Activated CD4-positive, alpha-beta T cell treated with anti-CD3 and anti-CD28 coated beads, Interleukin-2, amount 50 U/mL, for 48 hours (primary cell): Measurements from ENCODE around the gene ZNF330.
"Not testable (repeated sequence)": the region's sequence is repeated elsewhere in the genome, so short reads cannot be mapped to it uniquely, and the experiment has no call there.

Experiments
- DNase-seq, 2 experiments: peaks; one replicate each; pipeline ENCODE4 v3.0.0-alpha.2; 2020

The ZNF330 gene

DNA sequence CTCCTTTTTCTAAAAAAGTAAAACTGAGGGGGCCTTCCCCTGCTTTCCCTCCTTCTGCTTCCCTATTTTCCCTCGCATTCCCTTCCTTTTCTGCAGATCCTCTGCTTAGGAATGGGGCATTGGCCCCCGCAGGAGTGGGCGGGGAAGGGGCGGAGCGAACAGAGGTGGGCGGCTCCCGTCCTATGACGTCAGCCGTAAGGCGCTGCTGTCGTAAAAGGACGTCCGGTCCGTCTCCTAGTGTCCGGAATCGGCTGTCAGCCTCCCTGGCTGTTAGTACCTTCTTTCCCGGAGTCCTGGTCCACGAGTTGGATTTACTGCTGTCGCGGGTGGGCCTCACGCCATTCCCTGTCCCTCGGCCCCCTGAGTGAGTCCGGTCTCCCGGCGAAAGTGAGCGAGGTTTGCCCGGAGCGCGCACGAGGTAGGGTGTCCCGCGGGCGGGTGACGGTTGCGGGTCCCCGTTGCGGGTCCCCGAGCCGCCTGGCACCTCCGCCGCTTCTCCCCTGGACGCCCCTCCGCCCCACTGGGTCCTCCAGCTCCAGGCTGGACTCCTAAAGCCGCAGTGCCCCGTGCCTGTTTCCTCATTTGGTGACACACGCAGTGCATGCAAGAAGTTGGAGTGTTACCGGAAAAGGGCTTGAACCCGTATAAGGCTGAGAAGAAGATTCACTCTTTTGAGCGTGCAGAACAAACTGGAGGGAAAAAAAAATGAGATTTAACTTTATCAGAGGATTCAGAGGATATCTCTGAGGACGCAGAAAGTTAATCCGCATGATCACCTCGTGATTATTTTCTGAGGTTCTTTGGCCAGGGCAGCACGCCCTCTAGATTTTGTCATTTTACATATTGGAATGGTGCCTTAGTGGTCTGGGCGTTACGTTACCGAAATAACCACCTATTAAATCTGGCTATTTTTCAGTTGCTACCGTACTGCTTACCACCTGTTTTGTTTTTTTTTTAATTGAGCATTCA lies at the start of gene ZNF330:
ZNF330 (plus strand) TSS at position 205 of the 969 bp plus-strand sequence. CDS start 1,477 bp downstream, outside the sequence.
- peak; percentile 90 to 91 for DNase-seq

DNA sequence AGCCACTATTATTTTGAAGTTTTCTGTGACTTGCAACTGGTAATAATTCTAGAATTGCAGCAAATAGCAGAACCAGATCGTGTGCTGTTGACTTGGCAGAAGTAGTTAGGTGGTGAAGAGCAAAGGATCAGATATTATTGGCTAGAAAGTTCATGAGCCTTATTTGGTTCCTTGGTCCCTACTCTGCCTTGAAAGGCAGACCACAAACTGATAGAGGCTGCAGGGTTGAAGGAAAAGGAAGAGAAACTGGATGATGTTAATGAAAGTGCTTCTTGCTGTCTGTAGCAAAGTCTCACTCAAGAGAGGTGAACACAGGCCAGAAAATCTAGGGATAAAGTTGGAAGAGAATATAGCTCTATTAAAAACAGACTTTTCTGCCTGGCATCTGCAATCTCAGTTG lies 46.2 kb upstream of the ZNF330 start:
- DNase-seq, result no peak

DNA sequence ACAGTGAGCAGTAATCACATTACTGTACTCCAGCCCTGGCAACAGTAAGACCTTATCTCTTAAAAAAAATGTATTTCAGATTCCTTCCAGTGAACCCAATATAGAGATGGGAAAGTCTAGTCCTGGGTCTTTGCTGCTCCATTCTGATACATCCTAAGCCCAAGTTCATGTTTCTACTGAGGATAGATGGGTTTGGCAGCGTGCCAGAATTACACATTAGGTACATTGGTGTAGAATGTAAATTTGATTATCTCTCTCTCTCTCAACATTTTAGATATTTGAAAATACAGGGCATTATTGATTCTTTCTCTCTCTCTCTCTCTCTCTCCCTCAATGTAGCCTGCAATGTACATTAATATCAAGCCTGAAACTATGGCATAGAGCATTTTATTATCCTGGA lies 43.5 kb upstream of the ZNF330 start:
- DNase-seq, result no peak

DNA sequence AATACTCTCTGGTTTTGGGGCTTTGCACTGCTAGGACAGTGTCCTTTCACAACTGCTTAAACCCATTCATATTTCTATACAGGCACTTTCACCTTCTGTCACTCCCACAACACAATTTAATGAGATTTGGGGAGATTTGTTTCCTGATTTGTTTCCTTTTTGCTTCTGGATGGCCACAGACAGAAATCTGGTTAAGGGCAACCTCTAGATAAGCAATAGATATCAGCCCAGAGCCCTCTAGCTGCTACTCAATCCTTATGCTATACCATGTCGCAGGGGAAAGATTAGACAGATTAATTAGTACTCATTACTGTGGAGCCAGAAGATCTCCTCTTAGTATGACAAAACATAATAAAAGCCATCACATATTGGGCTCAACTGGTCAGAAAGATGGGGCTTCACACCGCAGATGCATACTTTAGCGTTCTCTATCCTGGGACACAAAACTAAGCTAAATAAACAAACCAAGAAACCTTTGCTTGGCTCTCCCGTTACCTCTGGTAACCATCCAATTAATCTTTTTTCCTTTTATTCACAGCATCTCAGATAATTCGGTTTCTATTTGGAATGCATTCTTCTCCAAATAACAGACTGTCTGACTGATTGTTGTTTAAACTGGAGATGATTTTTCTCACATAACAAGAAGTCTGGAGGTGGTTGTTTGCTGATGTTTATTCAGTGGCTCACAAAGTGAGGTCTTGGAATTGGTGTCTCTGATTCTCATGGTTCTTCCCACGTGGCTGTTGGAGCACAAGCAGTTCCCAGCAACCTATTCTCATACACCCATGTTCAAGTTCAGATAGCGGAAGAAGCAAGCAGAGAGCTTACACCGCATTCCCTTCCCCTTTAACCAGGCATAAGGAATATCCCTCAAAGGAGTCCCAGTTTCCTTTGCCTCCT lies 41.0 kb upstream of the ZNF330 start:
- DNase-seq, result no peak

DNA sequence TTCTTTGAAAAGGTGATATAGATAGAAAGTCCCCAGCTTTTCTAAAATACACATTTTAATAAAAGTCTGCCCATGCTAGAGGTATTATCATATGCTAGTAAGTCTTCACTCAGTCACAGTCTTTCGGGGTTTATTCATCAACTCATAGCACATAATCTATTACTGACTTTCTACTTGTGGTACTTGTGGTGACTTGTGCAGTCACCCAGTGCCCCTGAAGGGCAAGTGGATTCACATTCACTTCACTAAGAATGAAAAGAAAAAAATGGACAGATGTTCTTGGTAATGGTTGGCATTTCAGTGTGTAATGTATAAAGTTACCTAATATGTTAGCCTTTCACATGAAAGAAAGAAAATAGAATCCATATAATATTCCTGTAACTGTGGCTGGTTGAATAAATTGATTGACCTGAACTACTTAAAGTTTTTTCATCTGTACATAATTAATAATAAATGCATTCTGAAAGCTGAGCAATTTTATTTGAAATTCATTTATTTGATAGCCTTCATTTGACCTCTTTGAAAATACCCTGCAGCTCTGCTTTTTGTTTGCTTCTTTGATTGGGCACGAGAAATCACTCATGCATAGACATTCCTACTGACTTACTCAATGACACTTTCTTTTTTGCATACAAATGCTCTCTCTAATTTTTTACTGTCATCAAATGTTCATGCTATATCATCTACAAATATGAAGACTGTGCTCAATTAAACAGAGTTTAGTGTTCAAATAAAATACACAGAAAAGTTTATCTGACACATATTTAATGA lies 39.5 kb upstream of the ZNF330 start:
- DNase-seq, result no peak

DNA sequence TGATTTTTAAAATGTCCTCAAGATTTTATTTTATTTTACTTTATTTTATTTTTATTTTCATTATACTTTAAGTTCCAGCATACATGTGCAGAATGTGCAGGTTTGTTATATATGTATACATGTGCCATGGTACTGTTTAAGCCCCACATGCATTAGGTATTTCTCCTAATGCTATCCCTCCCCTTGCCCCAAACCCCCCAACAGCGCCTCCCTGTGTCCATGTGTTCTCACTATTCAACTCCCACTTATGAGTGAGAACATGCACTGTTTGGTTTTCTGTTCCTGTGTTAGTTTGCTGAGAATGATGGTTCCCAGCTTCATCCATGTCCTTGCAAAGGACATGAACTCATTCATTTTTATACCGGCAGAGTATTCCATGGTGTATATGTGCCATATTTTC lies 37.2 kb upstream of the ZNF330 start:
- not testable (repeated sequence) for DNase-seq

DNA sequence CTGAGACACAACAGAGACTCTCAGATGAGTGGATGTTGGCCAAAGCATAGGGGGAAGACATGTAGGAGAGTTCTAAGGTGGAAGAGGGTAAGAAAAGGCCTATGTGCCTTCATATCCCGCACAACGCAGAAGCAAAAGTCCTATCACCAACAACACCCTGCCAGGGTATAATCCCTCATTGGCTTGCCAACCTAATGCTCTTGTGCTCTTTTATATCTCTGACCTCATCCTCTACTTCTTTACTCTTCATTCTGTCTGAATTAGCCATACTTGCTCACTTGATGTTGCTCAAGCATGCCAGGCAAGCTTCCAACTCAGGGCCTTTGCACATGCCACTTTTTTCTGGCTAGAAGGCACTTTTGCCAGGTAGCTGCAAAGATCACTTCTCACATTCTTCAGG lies 28.1 kb upstream of the ZNF330 start:
- no peak for DNase-seq

DNA sequence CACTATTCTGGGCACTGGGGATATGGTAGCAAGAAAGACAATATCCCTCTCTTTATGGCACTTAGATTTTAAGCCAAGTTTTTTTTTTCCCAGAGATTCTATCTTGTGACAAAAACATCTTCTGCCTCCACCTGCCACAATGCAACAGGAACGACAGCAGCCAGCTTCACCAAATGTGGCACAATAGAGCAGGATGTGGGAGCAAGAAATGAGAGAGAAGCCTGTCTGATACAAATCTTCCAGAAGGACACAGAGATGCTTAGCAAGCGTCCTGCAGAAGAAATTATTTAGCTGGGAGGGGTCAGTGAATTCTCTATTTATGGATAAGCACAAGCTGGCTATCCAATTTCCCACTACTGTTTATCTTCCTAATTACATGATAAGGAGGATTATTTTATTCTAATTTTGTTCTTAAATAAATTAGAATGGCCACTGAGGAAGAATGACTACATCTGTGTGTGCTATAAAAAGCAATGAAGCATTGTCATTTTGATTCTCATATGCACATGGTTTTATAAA lies 27.1 kb upstream of the ZNF330 start:
- no peak for DNase-seq

DNA sequence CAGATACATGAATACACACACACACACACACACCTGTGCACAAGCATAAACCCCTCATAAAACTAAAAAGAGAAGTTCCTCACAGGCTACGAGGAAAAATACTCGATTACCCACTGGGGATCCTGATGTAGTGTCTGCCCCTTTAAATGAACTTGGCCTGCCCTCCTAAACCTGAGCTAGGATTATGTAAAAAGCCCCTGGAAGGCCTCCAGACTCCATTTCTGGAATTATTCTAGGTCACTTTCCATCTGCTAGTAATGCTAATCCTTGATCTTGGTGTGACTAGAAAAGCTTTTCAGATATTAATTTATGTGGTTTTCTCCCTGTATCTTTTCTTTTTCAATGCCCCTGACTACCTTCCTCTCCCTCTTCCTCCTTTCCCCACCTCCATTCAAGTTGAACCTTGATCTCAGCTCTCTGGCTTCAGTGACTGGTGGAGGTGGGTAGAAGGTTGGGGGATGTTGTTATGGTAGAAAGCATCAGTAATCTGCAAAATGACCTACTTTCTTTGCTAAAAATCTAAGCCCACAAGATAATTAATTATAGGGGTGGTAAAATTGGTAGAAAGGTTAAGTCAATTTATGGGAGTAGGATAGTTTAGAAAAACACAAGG lies 25.5 kb upstream of the ZNF330 start:
- no peak for DNase-seq

DNA sequence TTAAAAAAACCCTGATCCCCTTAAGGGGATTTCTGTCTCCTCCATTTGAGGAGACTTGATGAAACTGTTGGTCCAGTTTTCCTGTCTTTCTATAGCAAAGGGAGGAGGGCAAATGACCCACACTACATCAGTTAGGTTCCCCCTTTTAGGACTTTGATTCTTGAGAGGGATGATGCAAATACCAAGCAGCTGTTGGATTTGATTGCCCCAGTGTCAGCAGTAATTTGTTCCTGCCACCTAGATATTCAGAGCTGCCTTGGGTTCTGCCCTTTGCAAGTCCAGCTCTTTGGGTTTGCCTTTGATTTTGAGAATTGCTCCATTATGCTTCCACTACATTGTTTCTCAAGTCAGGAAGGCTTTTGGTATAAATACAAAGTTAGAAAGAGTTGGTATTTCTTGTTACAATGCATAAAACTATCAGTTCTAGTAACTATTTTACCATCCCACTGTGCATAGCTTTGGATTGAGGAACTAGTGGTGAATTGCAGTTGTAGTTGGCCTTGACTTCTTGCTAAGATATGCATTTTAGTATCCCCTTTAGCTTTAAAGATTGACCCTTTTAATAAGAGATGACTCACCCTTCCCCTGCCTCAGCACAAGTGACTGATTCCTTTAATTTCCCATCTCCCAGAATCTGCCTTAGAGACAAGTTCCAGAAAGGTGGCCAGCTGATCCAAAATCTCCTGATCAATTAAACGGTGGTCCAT lies 24.3 kb upstream of the ZNF330 start:
- no peak for DNase-seq

DNA sequence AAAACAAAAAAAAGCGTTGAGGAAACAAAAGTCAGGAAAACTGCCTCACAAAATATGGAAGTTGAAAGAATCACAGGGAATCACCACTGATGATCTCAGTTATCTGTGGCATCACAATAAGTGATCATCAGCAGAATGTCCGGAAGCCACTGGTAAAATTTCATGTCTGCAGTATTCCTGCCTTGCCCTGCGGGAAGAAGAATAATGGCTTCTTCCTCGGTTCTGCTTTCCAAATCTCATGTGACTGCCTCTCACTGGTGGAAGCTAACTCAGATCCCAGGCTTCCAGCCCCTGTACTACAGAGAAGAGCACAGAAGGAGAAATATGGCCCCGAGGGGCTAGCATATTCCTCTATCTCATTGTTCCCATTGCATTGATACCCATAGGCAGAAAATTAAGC lies 12.7 kb upstream of the ZNF330 start:
- no peak for DNase-seq

DNA sequence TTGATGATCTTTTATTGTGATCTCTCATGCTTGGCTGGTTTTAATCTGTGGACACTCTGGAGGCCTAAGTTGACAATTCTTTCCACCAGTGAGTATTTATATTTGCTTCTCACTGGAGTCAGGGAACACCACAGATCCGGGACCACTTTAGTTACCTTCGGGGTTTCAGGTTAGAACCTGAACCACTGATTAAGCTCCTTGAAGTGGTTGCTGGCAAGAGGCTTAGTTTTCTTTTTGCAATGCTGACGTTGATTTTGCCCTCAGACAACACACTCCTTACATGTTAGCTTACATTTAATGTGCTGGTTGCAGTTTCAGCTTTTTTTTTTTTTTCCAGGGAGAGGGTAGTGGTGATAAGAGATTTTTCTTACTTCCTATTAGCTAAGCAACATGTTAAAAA lies 10.5 kb upstream of the ZNF330 start:
- no peak for DNase-seq

DNA sequence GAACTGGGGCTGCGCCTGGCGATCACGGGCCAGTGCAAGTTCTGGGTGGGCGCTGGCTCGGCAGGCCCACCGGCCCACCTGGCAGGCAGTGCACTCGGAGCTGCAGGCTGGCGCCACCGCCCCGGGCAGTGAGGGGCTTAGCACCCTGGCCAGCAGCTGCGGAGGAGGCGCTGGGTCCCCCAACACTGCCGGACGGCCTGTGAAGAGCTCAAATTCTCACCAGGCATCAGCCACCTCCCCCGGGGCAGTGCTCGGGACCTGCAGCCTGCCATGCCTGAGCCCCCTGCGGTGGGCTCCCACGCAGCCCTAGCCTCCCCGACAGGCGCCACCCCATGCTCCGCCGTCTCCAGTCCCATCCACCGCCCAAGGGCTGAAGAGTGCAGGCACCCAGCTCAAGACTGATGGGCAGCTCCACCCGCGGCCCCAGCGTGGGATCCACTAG lies 7.1 kb upstream of the ZNF330 start:
- no peak for DNase-seq

DNA sequence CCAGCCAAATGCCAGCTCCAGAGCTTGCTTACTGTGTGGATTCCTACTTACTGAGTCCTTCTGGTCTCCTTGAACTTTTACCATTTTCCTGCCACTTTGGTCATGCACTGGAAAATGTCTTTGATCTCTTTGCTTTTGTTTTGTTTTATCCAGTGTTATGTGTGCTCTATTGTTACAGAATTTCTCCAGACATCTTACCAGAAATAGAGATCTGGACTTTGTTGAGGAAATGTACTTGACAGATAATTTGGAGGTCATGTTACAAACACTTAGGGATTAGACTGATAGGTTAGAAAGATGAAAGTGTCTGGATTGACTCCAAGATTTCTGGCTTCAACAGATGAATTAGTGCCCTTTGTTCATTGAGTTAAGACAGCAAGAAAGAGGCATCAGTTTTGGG lies 5.7 kb upstream of the ZNF330 start:
- no peak for DNase-seq

DNA sequence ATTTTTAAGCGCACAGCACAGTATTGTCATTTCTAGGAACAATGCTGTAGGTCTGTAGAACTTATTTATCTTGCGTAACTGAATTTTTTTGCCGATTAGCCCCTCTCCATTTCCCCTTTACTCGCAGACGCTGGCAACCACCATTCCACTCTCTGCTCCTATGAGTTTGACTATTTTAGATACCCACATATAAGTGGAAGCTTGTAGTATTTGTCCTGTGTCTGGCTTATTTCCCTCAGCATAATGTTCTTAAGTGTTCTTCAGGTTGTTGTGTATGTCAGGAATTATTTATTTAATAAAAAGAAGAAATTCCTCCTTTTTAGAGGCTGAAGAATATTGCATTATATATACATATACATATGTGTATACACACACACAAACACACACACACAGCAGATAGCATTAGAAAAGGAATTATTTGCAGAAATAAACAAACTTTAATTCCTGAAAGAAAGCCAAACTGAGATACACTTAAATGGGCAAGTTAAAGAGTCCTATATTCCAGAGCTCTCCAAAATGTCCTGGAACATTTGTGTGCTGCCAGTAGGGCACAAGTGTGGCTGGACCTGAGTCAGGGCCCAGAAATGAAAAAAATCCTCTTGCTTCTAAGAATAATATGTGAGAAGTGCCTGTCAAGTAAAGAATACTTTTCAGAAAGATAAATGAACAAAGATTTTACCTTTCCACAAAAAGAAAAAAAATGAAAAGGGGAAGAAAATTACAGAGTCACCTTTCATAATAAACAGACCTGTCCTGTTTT lies 4.5 kb upstream of the ZNF330 start:
- DNase-seq, result no peak

DNA sequence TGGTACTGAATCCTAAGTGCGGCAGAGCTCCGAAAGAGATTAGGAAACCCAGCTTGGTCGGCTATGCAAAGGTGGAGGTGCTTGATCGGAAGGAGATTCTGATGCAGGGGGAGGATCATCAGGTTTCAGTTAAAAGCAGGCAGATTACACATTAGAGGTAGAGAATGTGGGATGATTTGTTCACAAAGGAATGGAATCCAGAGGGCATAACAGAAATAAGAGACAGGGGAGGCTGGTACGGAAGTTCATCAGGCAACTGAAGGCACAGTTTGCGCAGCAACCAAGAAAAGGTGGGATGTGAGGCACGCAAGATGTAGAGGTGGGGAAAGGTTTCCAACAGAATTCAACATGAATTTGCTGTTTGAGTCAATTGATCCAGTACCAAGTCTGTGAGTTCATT lies 424 bp upstream of the ZNF330 start:
- DNase-seq, result peak in 1 of 2 experiments; percentile 3

DNA sequence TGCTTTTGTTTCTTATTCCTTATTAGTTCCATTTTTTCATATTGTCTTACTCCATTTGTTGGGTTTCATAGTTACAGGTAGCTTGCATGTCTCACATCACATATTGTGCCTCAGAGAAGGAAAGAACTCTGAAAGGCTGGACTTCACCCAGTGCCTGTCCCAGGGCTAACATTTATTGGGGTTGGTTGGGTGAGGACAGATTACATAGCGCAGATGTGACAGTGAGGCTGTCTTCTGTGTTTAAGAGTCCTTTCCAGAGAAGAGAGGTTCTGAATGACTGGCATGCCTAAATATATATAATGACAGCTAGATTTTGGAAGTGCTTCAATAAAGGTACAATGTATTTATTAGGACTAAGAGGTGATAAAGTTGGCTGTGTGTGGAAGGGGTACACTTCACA lies 2.7 kb downstream of the ZNF330 start:
- DNase-seq, result no peak

DNA sequence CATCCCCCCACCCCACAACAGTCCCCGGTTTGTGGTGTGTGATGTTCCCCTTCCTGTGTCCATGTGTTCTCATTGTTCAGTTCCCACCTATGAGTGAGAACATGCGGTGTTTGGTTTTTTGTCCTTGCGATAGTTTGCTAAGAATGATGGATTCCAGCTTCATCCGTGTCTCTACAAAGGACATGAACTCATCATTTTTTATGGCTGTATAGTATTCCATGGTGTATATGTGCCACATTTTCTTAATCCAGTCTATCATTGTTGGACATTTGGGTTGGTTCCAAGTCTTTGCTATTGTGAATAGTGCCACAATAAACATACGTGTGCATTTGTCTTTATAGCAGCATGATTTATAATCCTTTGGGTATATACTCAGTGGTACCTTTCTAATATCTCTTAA lies 6.6 kb downstream of the ZNF330 start:
- not testable (repeated sequence) for DNase-seq

DNA sequence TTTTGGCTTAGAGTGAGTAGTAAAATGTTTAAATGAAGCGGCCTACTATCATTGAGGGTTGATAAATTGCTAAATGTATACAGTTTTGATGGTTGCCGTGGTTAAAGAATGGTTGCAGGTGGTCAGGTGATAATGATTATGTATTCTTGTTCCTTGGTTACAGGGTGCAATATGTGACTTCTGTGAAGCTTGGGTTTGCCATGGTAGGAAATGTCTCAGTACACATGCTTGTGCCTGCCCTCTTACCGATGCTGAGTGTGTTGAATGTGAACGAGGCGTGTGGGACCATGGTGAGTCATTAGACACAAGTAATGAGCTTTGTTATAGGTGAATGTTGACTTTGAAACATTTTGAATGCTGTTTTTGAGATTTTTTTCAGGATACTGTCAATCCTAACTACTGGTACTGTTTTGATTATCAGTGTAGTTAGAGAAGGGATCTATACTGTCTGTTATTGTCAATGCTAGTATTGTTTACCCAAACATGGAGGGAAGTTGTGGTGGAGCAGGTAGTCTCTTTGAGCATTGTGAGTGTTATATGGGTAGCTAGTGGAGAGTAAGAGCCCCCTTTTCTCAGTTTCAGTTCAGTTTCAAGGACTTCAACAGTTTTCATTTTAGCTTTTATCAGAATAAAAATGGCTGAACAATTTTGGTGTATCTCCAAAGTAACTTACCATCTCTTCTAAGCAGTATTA lies 8.9 kb downstream of the ZNF330 start:
- DNase-seq, result no peak

DNA sequence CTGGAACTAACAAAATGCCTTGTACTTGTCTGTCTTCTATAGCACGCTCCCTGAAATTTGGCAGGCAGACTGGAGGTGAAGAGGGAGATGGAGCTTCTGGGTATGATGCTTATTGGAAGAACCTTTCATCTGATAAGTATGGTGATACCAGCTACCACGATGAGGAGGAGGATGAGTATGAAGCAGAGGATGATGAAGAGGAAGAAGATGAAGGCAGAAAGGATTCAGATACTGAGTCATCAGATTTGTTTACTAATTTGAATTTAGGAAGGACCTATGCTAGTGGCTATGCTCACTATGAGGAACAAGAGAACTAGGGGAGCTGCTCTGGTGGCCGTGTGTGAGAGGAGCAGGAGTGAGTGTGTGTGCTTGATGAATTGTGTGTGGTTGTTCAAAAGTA lies 13.0 kb downstream of the ZNF330 start:
- DNase-seq, result no peak
